HG03095 (cell line): Measurements from ENCODE around the gene CRYBA4.
A peak's percentile ranks its signal among the peaks of the same experiment; 100 is the strongest.

ENCODE experiments used
- ATAC-seq: cut with Tn5 transposase; IDR thresholded peaks from one replicate; pipeline ENCODE4 v1.9.1; 2021; ENCODE audit warnings: moderate library complexity; ENCODE audit not compliant: unreplicated experiment

Gene CRYBA4

DNA sequence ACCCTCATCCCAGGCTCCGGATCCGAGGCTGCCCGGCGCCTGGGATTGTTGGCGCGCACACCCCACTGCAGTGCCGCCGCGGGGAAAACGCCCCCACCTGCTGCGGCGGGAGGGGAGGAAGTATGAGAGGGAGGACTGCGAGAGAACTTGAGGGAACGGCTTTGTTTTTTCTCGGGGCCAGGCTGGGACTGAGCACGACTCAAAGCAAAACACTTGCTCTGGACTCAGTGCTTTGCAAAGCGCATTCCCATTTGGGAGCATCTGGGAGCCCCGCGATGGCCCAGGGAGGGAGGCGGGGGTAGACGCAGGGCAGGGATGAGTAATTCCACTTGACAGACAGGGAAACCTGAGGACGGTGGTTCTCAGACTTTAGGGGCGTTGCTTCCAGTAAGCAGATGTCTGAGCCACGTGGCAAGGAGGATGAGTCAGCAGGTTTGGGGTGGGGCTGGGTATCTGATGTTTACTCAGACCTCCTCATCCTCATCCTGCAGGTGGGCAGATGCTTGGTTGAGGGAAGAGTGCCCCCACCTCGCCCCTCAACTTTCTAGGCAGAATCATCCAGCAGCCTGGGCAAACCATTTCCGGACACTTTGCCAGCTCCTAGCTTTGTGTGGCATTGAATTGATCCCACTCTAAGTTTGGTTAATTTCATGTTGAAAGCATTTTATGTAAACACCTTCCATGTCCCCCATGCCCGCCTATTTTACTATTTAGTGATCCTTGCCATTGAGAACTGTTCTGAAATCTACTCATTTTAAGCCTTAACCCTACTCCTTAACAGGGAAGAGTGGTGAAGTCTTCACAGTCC, 37.1 kb downstream of the CRYBA4 start:
- ATAC-seq = no peak

DNA sequence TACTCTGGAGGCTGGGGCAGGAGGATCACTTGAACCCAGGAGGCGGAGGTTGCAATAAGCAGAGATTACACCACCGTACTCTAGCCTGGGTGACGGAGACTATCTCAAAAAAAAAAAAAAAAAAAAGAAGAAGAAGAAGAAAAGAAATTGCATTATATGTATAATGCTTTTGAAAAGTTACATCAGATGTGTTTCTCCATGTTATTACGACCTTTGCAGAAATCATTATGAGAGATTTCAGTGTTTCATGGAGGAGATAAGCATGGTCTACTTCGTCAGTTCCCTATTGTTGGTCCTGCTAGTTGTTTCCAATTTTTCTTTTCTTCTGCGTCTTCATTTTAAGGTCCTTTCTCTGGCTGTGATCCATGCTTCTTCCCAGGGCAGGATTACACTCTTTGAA, 38.6 kb downstream of the CRYBA4 start:
- no peak for ATAC-seq

DNA sequence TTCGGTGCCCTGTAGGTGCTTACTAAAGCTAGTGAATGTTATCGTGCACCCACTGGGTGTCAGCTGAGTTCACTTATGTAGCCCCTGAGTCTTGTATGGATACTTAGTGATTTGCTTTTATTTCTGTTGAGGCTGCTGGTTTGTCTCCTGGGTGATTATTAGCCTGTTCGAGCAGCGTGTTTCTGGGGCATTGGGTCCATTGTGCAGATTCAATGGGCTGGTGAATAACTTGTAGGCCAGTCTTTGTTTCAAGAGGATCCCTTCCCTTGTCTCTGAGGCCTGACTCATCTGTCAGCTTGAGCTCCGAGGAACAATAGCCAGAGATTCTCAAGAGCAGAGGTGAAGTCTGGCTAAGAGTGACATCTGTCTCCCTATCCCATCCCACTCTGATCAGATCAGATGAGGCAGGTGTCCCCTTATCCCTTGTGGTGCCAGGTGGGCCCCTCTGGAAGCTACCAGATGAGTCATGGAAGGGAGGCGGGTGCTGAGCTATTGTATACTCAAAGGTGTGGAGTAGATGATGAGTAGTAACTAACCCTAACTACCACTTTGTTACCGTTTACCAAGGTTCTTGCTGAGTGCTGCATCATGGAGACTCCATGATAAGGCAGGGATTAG, 39.3 kb downstream of the CRYBA4 start:
- ATAC-seq = no peak

DNA sequence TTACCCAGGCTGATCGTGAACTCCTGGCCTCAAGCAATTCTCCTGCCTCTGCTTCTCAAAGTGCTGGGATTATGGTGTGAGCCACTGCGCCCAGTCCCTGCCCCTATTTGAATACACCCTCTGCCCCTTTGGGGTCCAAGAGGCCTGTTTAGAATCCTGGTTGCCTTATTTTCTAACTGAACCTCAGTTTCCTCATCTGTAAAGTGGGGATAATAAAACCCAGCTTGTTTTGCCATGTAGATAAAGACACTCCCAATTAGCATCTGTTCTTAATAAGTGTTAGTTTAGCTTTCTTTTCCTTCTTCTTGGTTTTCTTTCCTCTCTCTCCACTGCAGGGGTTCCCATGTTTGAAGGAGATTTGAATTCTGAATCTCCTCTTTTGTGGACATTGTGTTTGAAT, 40.4 kb downstream of the CRYBA4 start:
- no peak for ATAC-seq

DNA sequence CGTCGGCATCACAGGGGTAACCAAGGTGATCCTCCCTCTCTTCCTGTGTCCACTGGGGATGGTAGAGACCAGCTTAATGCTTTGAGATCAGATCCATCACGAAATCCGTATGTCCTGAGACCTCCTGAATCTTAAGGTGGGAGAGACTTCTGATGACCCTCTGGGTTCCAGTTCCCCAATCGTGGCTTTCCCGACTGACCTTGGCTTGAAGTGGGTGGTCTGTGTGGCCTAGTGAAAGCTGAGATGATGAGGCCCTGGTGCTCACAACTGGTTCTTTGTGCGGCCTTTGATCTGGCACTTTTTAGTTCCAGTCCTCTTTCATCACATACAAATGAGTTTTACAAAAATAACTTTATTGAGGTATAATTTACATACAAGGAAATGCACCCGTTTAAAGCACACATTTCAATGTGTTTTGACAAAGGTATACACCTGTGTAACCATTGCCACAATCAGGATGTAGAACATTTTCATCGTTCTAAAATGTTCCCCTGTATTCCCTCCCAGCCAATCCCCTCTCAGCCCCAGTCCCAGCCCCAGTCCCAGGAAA, 41.7 kb downstream of the CRYBA4 start:
- no peak for ATAC-seq

DNA sequence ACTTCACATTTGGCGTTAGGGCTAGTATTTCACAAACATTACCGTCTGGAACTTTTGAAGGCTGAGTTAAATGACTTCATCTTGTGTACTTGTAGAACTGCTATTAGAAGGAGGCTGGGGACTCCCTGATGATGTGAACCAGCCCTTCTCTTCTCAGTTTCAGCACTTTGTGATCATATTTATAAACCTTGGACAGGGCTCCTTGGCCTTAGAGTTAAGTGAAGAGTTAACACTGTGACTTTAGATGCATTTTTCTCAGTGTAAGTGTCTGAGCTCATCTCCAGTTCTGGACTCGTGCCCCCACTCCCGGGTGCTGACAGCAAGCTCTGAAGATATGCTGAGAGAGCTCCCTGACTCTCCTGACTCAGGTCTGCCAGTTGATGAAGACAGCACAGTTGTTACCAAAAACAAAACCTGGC, 44.1 kb downstream of the CRYBA4 start:
- no peak for ATAC-seq

DNA sequence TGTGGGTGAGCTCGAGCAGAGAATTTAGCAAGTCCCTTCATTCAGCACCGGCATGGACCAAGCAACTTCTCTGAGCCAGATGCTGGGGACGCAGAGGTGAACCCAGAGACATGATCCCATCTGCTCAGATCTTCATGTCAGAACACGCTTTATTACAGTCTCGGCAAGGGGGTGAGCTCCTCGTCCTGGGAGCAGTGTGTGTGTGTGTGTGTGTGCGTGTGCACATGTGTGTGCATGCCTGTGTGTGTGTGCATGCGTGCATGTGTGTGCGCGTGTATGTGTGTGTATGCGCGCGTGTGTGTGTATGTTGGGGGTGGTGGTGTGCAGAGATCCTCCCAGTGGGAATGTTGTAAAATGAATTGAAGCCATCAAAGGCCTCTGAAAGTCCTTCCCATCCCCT, 45.4 kb downstream of the CRYBA4 start:
- ATAC-seq = no peak

DNA sequence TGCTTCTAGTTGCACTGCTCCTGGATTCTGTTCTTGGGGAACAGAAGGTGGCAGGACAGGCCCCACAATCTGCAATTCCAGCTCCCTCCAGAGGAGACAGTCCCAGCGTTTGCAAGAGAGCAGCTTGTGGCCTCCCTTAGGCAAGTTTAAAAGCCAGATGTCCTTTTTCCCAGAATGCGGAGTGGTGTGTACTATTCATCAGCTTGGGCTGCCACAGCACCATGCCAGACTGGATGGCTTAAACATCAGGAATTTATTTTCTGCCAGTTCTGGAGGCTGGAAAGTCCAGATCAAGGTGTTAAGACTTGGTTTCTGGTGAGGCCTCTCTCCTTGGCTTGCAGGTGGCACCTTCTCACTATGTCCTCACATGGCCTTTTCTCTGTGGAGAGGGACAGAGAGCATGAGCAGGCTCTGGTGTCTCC, 47.3 kb downstream of the CRYBA4 start:
- no peak for ATAC-seq

DNA sequence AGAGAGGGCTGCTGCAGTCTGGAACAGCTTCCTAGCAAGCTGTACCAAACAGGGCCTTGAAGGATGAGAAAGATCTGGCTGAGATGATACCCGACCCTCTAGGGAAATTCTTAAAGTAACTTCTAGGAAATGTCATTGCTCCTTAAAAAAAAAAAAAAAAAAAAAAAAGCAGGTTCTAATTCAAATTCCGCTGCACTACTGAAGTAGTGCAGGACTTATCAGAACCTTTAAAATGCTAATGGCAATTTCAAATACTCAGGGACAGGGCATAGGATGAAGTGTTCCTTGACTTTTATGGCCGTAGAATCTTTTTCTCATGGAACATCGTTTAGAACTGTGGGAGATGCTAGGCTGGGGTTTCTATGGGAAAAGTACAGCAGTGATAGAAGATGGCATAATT, 48.7 kb downstream of the CRYBA4 start:
- ATAC-seq = no peak

DNA sequence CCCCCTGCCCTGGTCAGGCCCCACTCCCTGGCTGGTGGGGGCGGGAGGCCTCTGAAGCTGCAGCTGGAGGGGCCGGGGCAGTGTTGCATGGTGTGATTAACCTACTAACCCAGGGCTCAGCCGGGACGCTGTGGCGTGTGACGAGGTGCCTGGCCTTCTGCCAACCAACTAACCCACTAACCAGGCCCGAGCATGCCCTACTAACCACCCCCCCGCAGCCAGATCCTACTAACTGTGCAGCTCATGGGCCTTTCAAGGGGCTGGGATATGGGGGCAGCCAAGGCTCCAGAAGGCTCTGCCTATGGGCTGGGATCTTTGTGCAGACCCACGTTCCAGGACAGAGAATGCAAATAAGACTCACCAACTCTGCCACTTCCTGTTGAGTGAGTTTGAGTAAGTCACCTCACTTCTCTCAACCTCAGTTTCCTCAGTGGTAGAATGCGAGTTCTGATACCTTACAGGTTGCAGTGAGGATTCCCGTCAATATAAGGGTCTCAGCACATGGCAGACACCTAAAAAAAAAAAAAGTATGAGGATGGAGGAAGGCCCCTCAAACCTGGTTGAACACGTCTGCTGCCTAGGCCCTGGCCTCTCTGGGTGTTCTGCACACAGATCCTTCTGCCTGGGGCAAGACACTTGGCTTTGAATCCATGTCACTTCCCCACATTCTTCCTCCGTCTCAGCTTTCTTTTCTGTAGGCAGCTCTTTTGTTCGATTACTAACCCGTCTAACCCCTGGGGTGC, 49.7 kb downstream of the CRYBA4 start:
- no peak for ATAC-seq

DNA sequence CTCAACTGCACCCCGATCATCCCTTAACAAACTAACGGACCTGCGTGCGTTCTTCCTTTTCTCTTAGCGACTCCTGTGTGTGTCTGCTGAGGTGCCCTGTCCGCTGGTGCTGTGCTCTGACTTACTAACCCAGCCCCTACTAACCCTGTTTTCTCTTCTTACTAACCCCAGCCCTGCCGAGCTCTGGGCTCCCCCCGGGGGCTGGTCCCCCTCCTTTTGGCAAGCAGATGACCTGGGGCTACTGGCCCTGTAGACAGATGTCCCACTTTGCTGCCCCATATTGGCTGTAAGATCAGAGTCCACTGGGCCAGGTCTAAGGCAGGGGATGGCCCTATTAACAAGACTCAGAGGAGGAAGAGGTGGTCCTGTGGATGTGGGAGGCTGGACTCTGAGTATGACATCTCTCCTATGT, 50.3 kb downstream of the CRYBA4 start:
- ATAC-seq = peak; percentile 3

DNA sequence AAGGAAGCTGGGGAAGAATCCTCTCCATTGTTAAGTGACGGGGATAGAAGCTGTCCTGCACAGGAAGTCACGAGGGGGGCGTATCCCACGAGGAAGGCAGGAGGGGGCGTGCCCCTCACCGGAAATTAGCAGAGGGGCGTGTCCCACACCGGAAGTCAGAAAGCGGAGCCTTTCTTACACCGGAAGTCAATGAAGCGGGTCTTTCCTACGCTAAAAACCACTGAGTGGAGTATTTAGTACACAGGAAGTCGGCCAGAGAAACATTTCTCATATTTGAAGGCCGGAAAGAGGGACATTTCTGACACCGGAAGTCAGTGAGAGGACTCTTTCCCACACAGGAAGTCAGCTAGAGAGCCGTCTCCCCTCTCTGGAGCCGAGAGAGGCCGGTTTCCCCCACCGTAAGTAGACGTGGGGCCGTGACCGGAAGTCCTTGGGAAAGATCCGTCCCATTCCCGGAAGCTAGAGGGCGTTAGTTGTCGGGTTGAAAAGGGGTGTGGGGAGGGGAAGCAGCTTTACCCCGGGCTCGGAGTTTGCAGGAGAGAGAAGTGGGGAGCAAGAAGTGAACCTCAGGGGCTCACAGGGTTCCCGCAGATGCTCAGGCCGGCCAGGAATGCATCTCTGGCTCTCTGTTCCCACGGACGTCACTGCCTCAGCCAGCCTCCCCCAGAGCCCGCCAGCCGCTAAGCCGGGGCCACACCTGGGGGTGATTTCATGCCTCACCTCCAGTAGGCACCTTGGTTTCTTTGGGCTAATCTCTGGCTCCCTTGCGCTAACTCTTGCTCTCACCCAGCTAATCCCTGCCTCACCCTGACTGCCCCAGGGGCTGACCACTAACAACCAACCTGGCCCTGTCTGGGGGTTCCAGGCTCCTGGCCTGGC, 51.1 kb downstream of the CRYBA4 start:
- ATAC-seq = peak; percentile 47

DNA sequence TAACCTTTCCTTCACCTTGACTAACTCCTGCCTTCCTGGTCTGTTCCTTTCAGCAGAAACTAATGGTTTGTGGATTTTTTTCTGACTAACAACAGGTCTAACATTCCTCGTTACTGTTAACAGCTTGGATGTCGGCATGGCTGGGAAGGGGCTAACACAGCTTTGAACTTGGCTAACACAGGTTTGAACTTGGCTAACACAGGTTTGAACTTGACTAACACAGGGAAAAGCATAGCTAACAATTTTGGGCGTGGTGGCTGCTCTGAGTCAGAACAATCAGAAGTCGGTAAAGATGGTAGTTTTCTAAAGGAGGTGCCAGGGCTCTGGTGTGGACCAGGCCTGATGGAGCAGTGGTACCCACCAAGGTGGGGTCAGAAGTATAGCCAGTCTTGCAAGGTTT, 51.7 kb downstream of the CRYBA4 start:
- no peak for ATAC-seq

DNA sequence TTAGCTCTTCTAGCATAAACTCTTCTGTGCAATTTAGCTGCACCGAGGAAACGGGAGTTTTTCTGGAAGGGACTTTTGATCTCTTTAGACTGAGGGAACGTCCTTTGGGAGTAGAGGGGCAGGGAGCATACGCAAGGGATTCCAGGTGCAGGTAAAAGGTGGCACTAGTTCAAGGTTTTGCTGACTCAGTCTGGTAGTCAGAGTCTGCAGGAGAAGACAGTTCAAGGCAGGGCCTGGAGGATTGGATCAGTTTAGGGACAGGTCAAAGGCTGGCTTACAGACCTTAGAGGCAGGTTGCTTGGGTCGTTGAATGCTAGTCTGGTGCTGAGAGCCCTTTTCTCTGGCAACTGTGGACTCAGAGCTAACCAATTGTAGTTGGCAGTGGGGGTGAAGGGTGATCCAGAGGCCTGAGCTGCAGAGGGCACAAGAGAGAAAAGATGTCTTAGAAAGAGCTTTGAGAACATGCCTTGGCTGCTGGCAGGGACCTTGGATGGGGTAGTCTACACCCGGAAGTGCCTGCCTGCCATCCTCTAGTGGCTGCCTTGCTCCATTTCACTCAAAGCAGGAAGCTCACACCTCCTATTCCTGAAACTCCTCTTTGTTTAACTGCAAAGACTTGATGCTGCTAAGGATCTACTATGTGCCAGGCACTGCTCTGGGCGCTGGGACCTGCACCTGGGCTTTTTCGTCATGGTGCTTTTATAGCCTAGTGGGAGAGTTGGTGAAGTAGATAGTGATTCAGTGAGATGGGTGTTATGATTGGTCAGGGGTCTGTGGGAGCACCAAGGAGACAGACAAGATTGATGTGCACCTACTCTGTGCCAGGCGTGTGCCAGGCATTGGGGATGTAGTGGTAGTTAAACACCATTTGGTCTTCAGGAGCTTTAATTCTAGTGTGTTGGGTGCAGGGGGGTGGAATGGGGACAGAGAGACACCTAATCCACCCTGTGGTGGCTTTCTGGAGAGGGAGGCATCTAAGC, 52.7 kb downstream of the CRYBA4 start:
- ATAC-seq = no peak

DNA sequence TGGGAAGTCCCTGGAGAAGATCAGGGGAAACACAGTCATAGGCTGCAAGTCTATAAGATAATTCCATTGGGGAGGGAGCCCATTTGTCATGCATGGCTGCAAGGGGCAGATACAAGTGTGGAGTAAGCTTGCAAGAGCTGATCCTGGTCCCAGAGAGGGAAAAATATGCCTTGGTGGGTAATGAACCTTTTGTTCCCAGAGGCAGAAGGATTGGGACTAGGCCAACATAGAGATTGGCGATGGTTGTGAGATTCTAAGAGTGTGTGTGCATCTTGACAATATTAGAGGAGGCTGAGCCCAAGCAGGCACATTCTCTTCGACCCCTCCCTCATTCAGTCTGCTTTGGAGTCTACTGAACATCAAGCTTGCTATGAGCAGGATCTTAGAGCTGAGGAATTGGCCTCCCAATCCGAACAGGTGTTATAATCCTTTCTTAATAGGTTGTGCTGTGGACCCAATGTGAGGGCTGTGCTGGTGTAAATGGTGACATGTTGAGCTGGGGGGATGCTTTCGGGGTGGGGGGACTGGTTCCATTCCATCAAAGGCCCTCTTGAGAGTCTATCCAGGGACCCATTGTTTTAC, 54.0 kb downstream of the CRYBA4 start:
- no peak for ATAC-seq

DNA sequence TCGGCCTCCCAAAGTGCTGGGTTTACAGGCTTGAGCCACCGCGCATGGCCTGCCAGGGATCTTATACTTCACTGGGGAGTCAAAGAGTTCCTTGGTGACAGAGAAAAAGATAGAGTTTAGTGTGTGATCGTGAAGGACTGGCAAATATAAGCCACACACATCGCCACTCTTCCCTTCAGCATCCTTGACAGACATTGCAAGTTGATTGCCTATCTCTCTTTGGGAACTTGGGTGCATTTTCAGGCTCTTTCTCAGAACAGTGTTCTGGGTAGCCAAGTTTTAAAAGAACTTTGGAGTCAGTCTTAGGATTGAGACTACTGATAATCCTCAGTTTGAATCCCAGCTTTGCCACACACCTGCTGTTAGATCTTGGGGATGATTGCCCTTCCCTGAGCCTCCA, 55.5 kb downstream of the CRYBA4 start:
- no peak for ATAC-seq

DNA sequence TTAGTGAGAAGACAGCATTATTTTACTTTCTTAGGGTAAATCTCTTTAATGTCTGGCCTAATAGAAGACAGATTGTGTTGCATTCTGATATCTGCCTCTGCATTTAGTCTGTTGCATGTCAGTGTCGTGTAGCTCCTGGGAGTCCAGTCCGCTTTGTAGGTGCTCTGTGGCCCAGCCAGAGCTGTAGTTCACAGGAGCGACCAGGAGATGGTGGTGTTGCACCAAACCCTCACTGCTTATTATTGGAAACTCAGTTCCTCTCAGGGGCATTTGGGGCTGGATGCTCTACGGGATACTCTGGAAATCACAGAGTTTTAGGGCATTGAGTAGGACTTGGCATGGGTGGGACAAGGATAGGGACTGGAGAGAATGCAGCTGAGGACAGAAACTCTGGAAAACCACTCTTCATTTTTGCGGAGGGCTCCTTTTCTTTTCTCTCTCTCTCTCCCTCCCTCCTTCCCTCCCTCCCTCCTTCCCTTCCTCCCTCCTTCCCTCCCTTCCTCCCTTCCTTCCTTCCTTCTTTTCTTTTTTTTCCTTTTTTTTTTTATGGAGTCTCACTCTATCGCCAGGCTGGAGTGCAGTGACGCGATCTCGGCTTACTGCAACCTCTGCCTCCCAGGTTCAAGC, 57.4 kb downstream of the CRYBA4 start:
- ATAC-seq = no peak
